Inflammatory macrophage (primary cell): Measurements from ENCODE around the gene C22orf15.

Experiments used
- DNase-seq, 2 donors: peaks; one replicate each; pipeline ENCODE4 v3.0.0-alpha.2; 2020 to 2022

C22orf15 gene

GRCh38 chr22:23750714-23751440 lies 11.9 kb upstream of the C22orf15 start, which contains the start of gene ZNF70:
Gene ZNF70, minus strand, starts transcription at chr22:23751112. Its CDS starts 5,972 bp downstream, at chr22:23745140.
- peak; percentile 55 to 82 for DNase-seq

- no peak for DNase-seq
Observed at GRCh38 chr22:23751441-23751996, 11.3 kb upstream of the C22orf15 start.

- DNase-seq: no peak
Observed at GRCh38 chr22:23752090-23752691, 10.6 kb upstream of the C22orf15 start.

- no peak for DNase-seq
Observed at GRCh38 chr22:23752750-23753149, 10.0 kb upstream of the C22orf15 start.

- peak in 1 of 2 donors; percentile 17 for DNase-seq
Observed at GRCh38 chr22:23753385-23753784, 9.4 kb upstream of the C22orf15 start.

- DNase-seq: no peak
Observed at GRCh38 chr22:23754220-23754919, 8.4 kb upstream of the C22orf15 start, which contains the start of gene VPREB3. Gene VPREB3, minus strand, starts transcription at chr22:23754425. Its CDS starts 62 bp downstream, at chr22:23754363.

- DNase-seq: no peak
Observed at GRCh38 chr22:23754980-23755636, 7.7 kb upstream of the C22orf15 start.

- no peak for DNase-seq
Observed at GRCh38 chr22:23755711-23756110, 7.1 kb upstream of the C22orf15 start.

- no peak for DNase-seq
Observed at GRCh38 chr22:23756891-23757290, 5.9 kb upstream of the C22orf15 start.

GRCh38 chr22:23759566-23759965 lies 3.2 kb upstream of the C22orf15 start:
- no peak for DNase-seq

- no peak for DNase-seq
Observed at GRCh38 chr22:23760056-23760455, 2.7 kb upstream of the C22orf15 start.

- peak in 1 of 2 donors; percentile 28 for DNase-seq
Observed at GRCh38 chr22:23763579-23763945, 772 bp downstream of the C22orf15 start.

GRCh38 chr22:23763954-23764353 lies 1.2 kb downstream of the C22orf15 start:
- no peak for DNase-seq

GRCh38 chr22:23764899-23765881 lies 2.4 kb downstream of the C22orf15 start:
- no peak for DNase-seq

- no peak for DNase-seq
Observed at GRCh38 chr22:23767303-23767672, 4.5 kb downstream of the C22orf15 start.

GRCh38 chr22:23767673-23768548 lies 5.1 kb downstream of the C22orf15 start, which contains the start of gene CHCHD10:
Gene CHCHD10, minus strand, starts transcription at chr22:23767972. Its CDS starts 98 bp downstream, at chr22:23767874.
- peak; percentile 89 to 94 for DNase-seq

GRCh38 chr22:23769321-23769965 lies 6.7 kb downstream of the C22orf15 start:
- no peak for DNase-seq

- DNase-seq: no peak
Observed at GRCh38 chr22:23772315-23772648, 9.5 kb downstream of the C22orf15 start.

- DNase-seq: peak in 1 of 2 donors; percentile 27
Observed at GRCh38 chr22:23772649-23773473, 10.1 kb downstream of the C22orf15 start, which contains the start of gene MMP11. Gene MMP11, plus strand, starts transcription at chr22:23772849. Its CDS starts 22 bp downstream, at chr22:23772871.
